Right atrium auricular region (tissue), 2 donors: ENCODE results near the gene CILP2. TPM values are rescaled to one million over a fixed set of nuclear protein-coding genes. Genes with fewer than 3 reads are reported as not detected.

Source experiments
- DNase-seq: peaks from one replicate; pipeline ENCODE4 v3.0.0-alpha.2; 2019; ENCODE audit warnings: low spot score
- H3K27ac ChIP-seq, 2 donors: fragments of 200-600 bp; sonication (generic); 1 replicate in 1 of 2; 2 replicates in 1 of 2; pipeline ENCODE4 v1.5.1; 2016 to 2019
- H3K27me3 ChIP-seq, 2 donors: fragments of 200-600 bp; sonication (generic); one replicate each; pipeline versions ENCODE4 v1.5.1 to v1.6.0; 2017 to 2019
- H3K36me3 ChIP-seq: fragments of 200-600 bp; sonication (generic); one replicate; pipeline ENCODE4 v1.5.1; 2016
- H3K4me1 ChIP-seq, 2 donors: fragments of 200-600 bp; sonication (generic); one replicate each; pipeline versions ENCODE4 v1.5.1 to v1.6.0; 2017 to 2019
- H3K4me3 ChIP-seq, 2 donors: fragments of 200-600 bp; sonication (generic); 1 replicate in 1 of 2; 2 replicates in 1 of 2; pipeline ENCODE4 v1.5.1; 2017 to 2019; ENCODE audit warnings: mild to moderate bottlenecking in 1 of 2, moderate library complexity in 1 of 2
- H3K9me3 ChIP-seq, 2 donors: fragments of 200-600 bp; sonication (generic); one replicate each; pipeline ENCODE4 v1.5.1; 2019
- CTCF ChIP-seq, 2 donors: fragments of 200-600 bp; sonication (generic); IDR thresholded peaks; one replicate each; pipeline ENCODE4 v1.5.1; 2019; ENCODE audit warnings: antibody characterized with exemption in 2 of 2
- total RNA-seq, 2 donors: library from RNA; depleted of rRNA; stranded (reverse); fragments of >200 nt; gene quantifications; one replicate each; pipeline ENCODE4 v1.1.0, GENCODE V29; 2016

CILP2 gene
- total RNA-seq, 2 donors from 2014 or later: 0.19 to 0.24 TPM

- Histone ChIP-seq H3K36me3 (peaks cover 38% of the 10 kb centered on the region), H3K4me1 (peaks cover 0 to 36% of the 10 kb centered on the region in 2 donors), H3K9me3 (no peaks in the 10 kb centered on the region), H3K27ac (no peak overlapping the region), H3K27me3 (no peaks in the 10 kb centered on the region), H3K4me3 (no peak overlapping the region)
- no peak for TF ChIP-seq CTCF (IDR thresholded peaks at IDR 0.05)
- DNase-seq: no peak
Measured at GRCh38 chr19:19492026-19492610, 45.9 kb upstream of the CILP2 start.

GRCh38 chr19:19493841-19494546 lies 44.1 kb upstream of the CILP2 start:
- no peak overlapping the region for H3K27ac ChIP-seq
- no peak overlapping the region for H3K4me3 ChIP-seq
- H3K9me3 ChIP-seq: no peaks in the 10 kb centered on the region
- H3K27me3 ChIP-seq: no peaks in the 10 kb centered on the region
- H3K36me3 ChIP-seq: peaks cover 57% of the 10 kb centered on the region
- DNase-seq: no peak
- H3K4me1 ChIP-seq: peaks cover 0 to 17% of the 10 kb centered on the region in 2 donors
- no peak for TF ChIP-seq CTCF (IDR thresholded peaks at IDR 0.05)

- TF ChIP-seq CTCF (IDR thresholded peaks at IDR 0.05): no peak
- no peaks in the 10 kb centered on the region for H3K4me1 ChIP-seq
- peaks cover 76% of the 10 kb centered on the region for H3K36me3 ChIP-seq
- no peak overlapping the region for H3K4me3 ChIP-seq
- no peaks in the 10 kb centered on the region for H3K9me3 ChIP-seq
- H3K27ac ChIP-seq: no peak overlapping the region
- no peak for DNase-seq
- no peaks in the 10 kb centered on the region for H3K27me3 ChIP-seq
Measured at GRCh38 chr19:19495614-19496603, 42.2 kb upstream of the CILP2 start.

- Histone ChIP-seq H3K27ac (no peak overlapping the region), H3K9me3 (no peaks in the 10 kb centered on the region), H3K4me1 (no peaks in the 10 kb centered on the region), H3K27me3 (no peaks in the 10 kb centered on the region), H3K4me3 (no peak overlapping the region), H3K36me3 (peaks cover 91% of the 10 kb centered on the region)
- no peak for DNase-seq
- TF ChIP-seq CTCF (IDR thresholded peaks at IDR 0.05): no peak
Measured at GRCh38 chr19:19498255-19498991, 39.6 kb upstream of the CILP2 start.

- H3K27ac ChIP-seq: no peak overlapping the region
Measured at GRCh38 chr19:19499272-19499995, 38.6 kb upstream of the CILP2 start.

More at GRCh38 chr19:19499272-19499995, 38.6 kb upstream of the CILP2 start:
- H3K9me3 ChIP-seq: no peaks in the 10 kb centered on the region
- no peak for DNase-seq
- H3K36me3 ChIP-seq: peaks cover 92% of the 10 kb centered on the region
- H3K4me1 ChIP-seq: no peaks in the 10 kb centered on the region
- TF ChIP-seq CTCF (IDR thresholded peaks at IDR 0.05): no peak
- no peak overlapping the region for H3K4me3 ChIP-seq
- H3K27me3 ChIP-seq: no peaks in the 10 kb centered on the region
